WTC11 (cell line): ENCODE data around the gene RFLNA.

Source experiments
- CTCF ChIP-seq: fragments of 200-600 bp; IDR thresholded peaks from 2 replicates; pipeline ENCODE4 v1.8.0; 2022; ENCODE audit warnings: antibody characterized with exemption
- ZNF416 ChIP-seq: fragments of 250-450 bp; sonication (Bioruptor Pico); IDR thresholded peaks from 2 replicates; pipeline ENCODE4 v1.9.0; 2021; ENCODE audit warnings: mild to moderate bottlenecking, inconsistent platforms
- TF ChIP-seq, protein P1 (sequence below): sonication (generic); formaldehyde crosslinking; IDR thresholded peaks from 2 replicates; pipeline ENCODE4 v1.8.1; 2023; ENCODE audit warnings: mild to moderate bottlenecking, missing genetic modification reagents, moderate library complexity

- TF ChIP-seq ZNF416 (CRISPR knock-in tag) (no peak), CTCF (no peak)
- TF ChIP-seq, protein P1, sequence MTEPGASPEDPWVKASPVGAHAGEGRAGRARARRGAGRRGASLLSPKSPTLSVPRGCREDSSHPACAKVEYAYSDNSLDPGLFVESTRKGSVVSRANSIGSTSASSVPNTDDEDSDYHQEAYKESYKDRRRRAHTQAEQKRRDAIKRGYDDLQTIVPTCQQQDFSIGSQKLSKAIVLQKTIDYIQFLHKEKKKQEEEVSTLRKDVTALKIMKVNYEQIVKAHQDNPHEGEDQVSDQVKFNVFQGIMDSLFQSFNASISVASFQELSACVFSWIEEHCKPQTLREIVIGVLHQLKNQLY (CRISPR knock-in tag): no peak
Measured at GRCh38 chr12:124328116-124328515, 33.2 kb downstream of the RFLNA start.
